ENCODE measurements around the gene TIMP2. TPM values are rescaled to one million over a fixed set of nuclear protein-coding genes. Genes with fewer than 3 reads are reported as not detected.
"Not testable (repeated sequence)": the region's sequence is repeated elsewhere in the genome, so short reads cannot be mapped to it uniquely, and the experiment has no call there.

The TIMP2 gene
- total RNA-seq, 2 experiments from 2014 or later = 1.7 to 2.9 TPM

- H3K4me3 Mint-ChIP-seq = no peak overlapping the region
- CTCF ChIA-PET = no interaction called here
Observed at GRCh38 chr17:78892936-78893379, 32.2 kb downstream of the TIMP2 start.

GRCh38 chr17:78892520-78892919 is 32.7 kb downstream of the TIMP2 start:
- Mint-ChIP-seq H3K9me3 (ENCODE audit: low read depth) (no peaks in the 10 kb centered on the region), H3K36me3 (no peaks in the 10 kb centered on the region), H3K27me3 (peaks cover 3% of the 10 kb centered on the region), H3K27ac (no peak overlapping the region), H3K4me3 (no peak overlapping the region), H3K4me1 (peaks cover 29% of the 10 kb centered on the region)
- no peak for ATAC-seq
- no peak for DNase-seq
- CTCF ChIA-PET = no interaction called here

More at GRCh38 chr17:78892936-78893379, 32.2 kb downstream of the TIMP2 start:
- peaks cover 3% of the 10 kb centered on the region for H3K27me3 Mint-ChIP-seq
- H3K4me1 Mint-ChIP-seq = peaks cover 29% of the 10 kb centered on the region
- no peak for ATAC-seq
- H3K27ac Mint-ChIP-seq = no peak overlapping the region
- no peak for DNase-seq
- H3K36me3 Mint-ChIP-seq = no peaks in the 10 kb centered on the region
- H3K9me3 Mint-ChIP-seq (ENCODE audit: low read depth) = no peaks in the 10 kb centered on the region

GRCh38 chr17:78892062-78892456 is 33.1 kb downstream of the TIMP2 start:
- DNase-seq (no peak), ATAC-seq (no peak)
- CTCF ChIA-PET = no interaction called here
- Mint-ChIP-seq H3K27me3 (peaks cover 3% of the 10 kb centered on the region), H3K4me3 (no peak overlapping the region), H3K9me3 (ENCODE audit: low read depth) (no peaks in the 10 kb centered on the region), H3K4me1 (peaks cover 30% of the 10 kb centered on the region), H3K36me3 (no peaks in the 10 kb centered on the region), H3K27ac (no peak overlapping the region)

- no peak overlapping the region for H3K4me3 Mint-ChIP-seq
- DNase-seq = no peak
- no peaks in the 10 kb centered on the region for H3K36me3 Mint-ChIP-seq
- H3K27me3 Mint-ChIP-seq = peaks cover 6% of the 10 kb centered on the region
- CTCF ChIA-PET = interaction anchor here (1.1 to 1.3 kb wide), 3 partner anchors 9 to 80 kb away, joined by 3 to 5 read pairs (median 5); no protein-coding TSS in a partner anchor
- no peak for ATAC-seq
- H3K9me3 Mint-ChIP-seq (ENCODE audit: low read depth) = no peaks in the 10 kb centered on the region
- H3K27ac Mint-ChIP-seq = peak overlapping the region; percentile 21
- H3K4me1 Mint-ChIP-seq = peaks cover 35% of the 10 kb centered on the region
Observed at GRCh38 chr17:78891406-78892061, 33.7 kb downstream of the TIMP2 start.

- DNase-seq (peak; percentile 79), ATAC-seq (peak; percentile 79)
- H3K9me3 Mint-ChIP-seq (ENCODE audit: low read depth) = no peaks in the 10 kb centered on the region
- no peaks in the 10 kb centered on the region for H3K36me3 Mint-ChIP-seq
- H3K27ac Mint-ChIP-seq = peak overlapping the region; percentile 78
- H3K4me3 Mint-ChIP-seq = no peak overlapping the region
- CTCF ChIA-PET = interaction anchor here (1.1 to 1.3 kb wide), 3 partner anchors 8 to 81 kb away, joined by 3 to 5 read pairs (median 5); no protein-coding TSS in a partner anchor
- peaks cover 41% of the 10 kb centered on the region for H3K4me1 Mint-ChIP-seq
- peaks cover 6% of the 10 kb centered on the region for H3K27me3 Mint-ChIP-seq
Observed at GRCh38 chr17:78890498-78890897, 34.7 kb downstream of the TIMP2 start.

GRCh38 chr17:78890096-78890495 is 35.1 kb downstream of the TIMP2 start:
- not testable (repeated sequence) for H3K27me3 Mint-ChIP-seq; H3K4me3 Mint-ChIP-seq; H3K36me3 Mint-ChIP-seq; H3K9me3 Mint-ChIP-seq (ENCODE audit: low read depth); ATAC-seq; DNase-seq
- CTCF ChIA-PET = interaction anchor here (1.0 to 1.3 kb wide), 3 partner anchors 8 to 49 kb away, joined by 3 to 5 read pairs (median 4); partner anchors contain the start of gene USP36
- peak overlapping the region; percentile 78 for H3K27ac Mint-ChIP-seq
- H3K4me1 Mint-ChIP-seq = peaks cover 41% of the 10 kb centered on the region

- Mint-ChIP-seq H3K27me3 (peaks cover 6% of the 10 kb centered on the region), H3K4me1 (peaks cover 41% of the 10 kb centered on the region), H3K27ac (peak overlapping the region; percentile 58), H3K36me3 (no peaks in the 10 kb centered on the region), H3K9me3 (ENCODE audit: low read depth) (no peaks in the 10 kb centered on the region), H3K4me3 (no peak overlapping the region)
- ATAC-seq = no peak
- DNase-seq = no peak
- CTCF ChIA-PET = interaction anchor here (0.6 to 1.0 kb wide), 2 partner anchors 15 to 48 kb away, joined by 3 to 4 read pairs; partner anchors contain the start of gene USP36
Observed at GRCh38 chr17:78889531-78889930, 35.7 kb downstream of the TIMP2 start.

GRCh38 chr17:78888941-78889518 is 36.2 kb downstream of the TIMP2 start:
- H3K36me3 Mint-ChIP-seq = no peaks in the 10 kb centered on the region
- no peak for DNase-seq
- no peak overlapping the region for H3K4me3 Mint-ChIP-seq
- CTCF ChIA-PET = interaction anchor here (0.6 to 1.0 kb wide), 2 partner anchors 15 to 48 kb away, joined by 3 to 4 read pairs; partner anchors contain the start of gene USP36
- peaks cover 41% of the 10 kb centered on the region for H3K4me1 Mint-ChIP-seq
- H3K27me3 Mint-ChIP-seq = peaks cover 6% of the 10 kb centered on the region
- no peak for ATAC-seq
- no peak overlapping the region for H3K27ac Mint-ChIP-seq
- no peaks in the 10 kb centered on the region for H3K9me3 Mint-ChIP-seq (ENCODE audit: low read depth)

GRCh38 chr17:78886954-78887353 is 38.2 kb downstream of the TIMP2 start:
- ATAC-seq (no peak), DNase-seq (no peak)
- CTCF ChIA-PET = interaction anchor here (2.2 kb wide), 1 partner anchor 21 kb away, joined by 7 read pairs; no protein-coding TSS in a partner anchor
- Mint-ChIP-seq H3K36me3 (no peaks in the 10 kb centered on the region), H3K9me3 (ENCODE audit: low read depth) (no peaks in the 10 kb centered on the region), H3K27me3 (peaks cover 12% of the 10 kb centered on the region), H3K4me1 (peaks cover 46% of the 10 kb centered on the region), H3K27ac (no peak overlapping the region), H3K4me3 (no peak overlapping the region)

- H3K9me3 Mint-ChIP-seq (ENCODE audit: low read depth) = no peaks in the 10 kb centered on the region
- CTCF ChIA-PET = interaction anchor here (1.2 kb wide), 1 partner anchor 85 kb away, joined by 3 read pairs; no protein-coding TSS in a partner anchor
- DNase-seq (no peak), ATAC-seq (no peak)
- H3K4me3 Mint-ChIP-seq = no peak overlapping the region
- H3K4me1 Mint-ChIP-seq = peaks cover 36% of the 10 kb centered on the region
- no peaks in the 10 kb centered on the region for H3K36me3 Mint-ChIP-seq
- no peak overlapping the region for H3K27ac Mint-ChIP-seq
- peaks cover 14% of the 10 kb centered on the region for H3K27me3 Mint-ChIP-seq
Observed at GRCh38 chr17:78885956-78886355, 39.2 kb downstream of the TIMP2 start.

- CTCF ChIA-PET = interaction anchor here (1.2 kb wide), 1 partner anchor 86 kb away, joined by 3 read pairs; no protein-coding TSS in a partner anchor
Observed at GRCh38 chr17:78884876-78885667, 40.1 kb downstream of the TIMP2 start.

GRCh38 chr17:78884148-78884825 is 40.9 kb downstream of the TIMP2 start:
- ATAC-seq (no peak), DNase-seq (no peak)
- CTCF ChIA-PET = interaction anchor here (3.1 kb wide), 1 partner anchor 18 kb away, joined by 13 read pairs; no protein-coding TSS in a partner anchor
- peaks cover 32% of the 10 kb centered on the region for H3K4me1 Mint-ChIP-seq
- no peaks in the 10 kb centered on the region for H3K9me3 Mint-ChIP-seq (ENCODE audit: low read depth)
- no peaks in the 10 kb centered on the region for H3K36me3 Mint-ChIP-seq
- H3K27me3 Mint-ChIP-seq = peaks cover 22% of the 10 kb centered on the region
- no peak overlapping the region for H3K27ac Mint-ChIP-seq
- no peak overlapping the region for H3K4me3 Mint-ChIP-seq

More at GRCh38 chr17:78884876-78885667, 40.1 kb downstream of the TIMP2 start:
- Mint-ChIP-seq H3K36me3 (no peaks in the 10 kb centered on the region), H3K9me3 (ENCODE audit: low read depth) (no peaks in the 10 kb centered on the region), H3K27me3 (peaks cover 16% of the 10 kb centered on the region), H3K4me1 (peaks cover 32% of the 10 kb centered on the region), H3K27ac (no peak overlapping the region), H3K4me3 (no peak overlapping the region)
- DNase-seq = no peak
- ATAC-seq = no peak

All from activated CD8-positive, alpha-beta memory T cell treated with anti-CD3 and anti-CD28 coated beads, Interleukin-2, amount 10 ng/mL, durations not matched to agents 7 days and 5 days (primary cell).